ENCODE data around the gene CXCR5. TPM values are rescaled to one million over a fixed set of nuclear protein-coding genes. Genes with fewer than 3 reads are reported as not detected.

The CXCR5 gene
- total RNA-seq, 2 donors from 2014 or later: 0.05 to 0.19 TPM

- no peak for TF ChIP-seq CTCF (IDR thresholded peaks at IDR 0.05)
- peak overlapping the region; percentile 100 for H3K27ac ChIP-seq
- no peaks in the 10 kb centered on the region for H3K27me3 ChIP-seq
- H3K36me3 ChIP-seq: no peaks in the 10 kb centered on the region
- intact Hi-C loops (cut with DNase I): no loop called here
- no peak for DNase-seq
- peak overlapping the region; percentile 61 to 90 for H3K9ac ChIP-seq (ENCODE audit: low read depth in 2 of 2, low read length in 2 of 2)
- no peak overlapping the region for H3K4me3 ChIP-seq
- no peaks in the 10 kb centered on the region for H3K9me3 ChIP-seq
- peaks cover 82% of the 10 kb centered on the region for H3K4me1 ChIP-seq
These were observed 32.5 kb downstream of the CXCR5 start for GRCh38 chr11:118915941-118916841.

GRCh38 chr11:118916842-118917388 lies 33.2 kb downstream of the CXCR5 start:
- no peak for DNase-seq
- intact Hi-C loops (cut with DNase I): no loop called here
- Histone ChIP-seq H3K36me3 (no peaks in the 10 kb centered on the region), H3K9ac (ENCODE audit: low read depth in 2 of 2, low read length in 2 of 2) (peak overlapping the region; percentile 61 to 90), H3K27ac (peak overlapping the region; percentile 100), H3K9me3 (no peaks in the 10 kb centered on the region), H3K27me3 (no peaks in the 10 kb centered on the region), H3K4me3 (no peak overlapping the region), H3K4me1 (peaks cover 82% of the 10 kb centered on the region)
- no peak for TF ChIP-seq CTCF (IDR thresholded peaks at IDR 0.05)

- peak; percentile 84 for DNase-seq
- Histone ChIP-seq H3K36me3 (no peaks in the 10 kb centered on the region), H3K9me3 (no peaks in the 10 kb centered on the region), H3K4me3 (peak overlapping the region; percentile 4), H3K27me3 (no peaks in the 10 kb centered on the region), H3K4me1 (peaks cover 82% of the 10 kb centered on the region), H3K9ac (ENCODE audit: low read depth in 2 of 2, low read length in 2 of 2) (peak overlapping the region; percentile 62 to 90), H3K27ac (peak overlapping the region; percentile 100)
- TF ChIP-seq CTCF (IDR thresholded peaks at IDR 0.05): no peak
- intact Hi-C loops (cut with DNase I): no loop called here
These were observed 33.9 kb downstream of the CXCR5 start for GRCh38 chr11:118917481-118918127.

- H3K9ac ChIP-seq (ENCODE audit: low read depth in 2 of 2, low read length in 2 of 2): peak overlapping the region; percentile 82 to 90
- no peaks in the 10 kb centered on the region for H3K36me3 ChIP-seq
- H3K9me3 ChIP-seq: no peaks in the 10 kb centered on the region
- intact Hi-C loops (cut with DNase I): no loop called here
- DNase-seq: peak; percentile 96
- H3K4me1 ChIP-seq: peaks cover 81% of the 10 kb centered on the region
- no peaks in the 10 kb centered on the region for H3K27me3 ChIP-seq
- H3K4me3 ChIP-seq: peak overlapping the region; percentile 4
- TF ChIP-seq CTCF (IDR thresholded peaks at IDR 0.05): no peak
- peak overlapping the region; percentile 100 for H3K27ac ChIP-seq
These were observed 34.5 kb downstream of the CXCR5 start for GRCh38 chr11:118918128-118918685.

GRCh38 chr11:118918686-118919280 lies 35.1 kb downstream of the CXCR5 start:
- TF ChIP-seq CTCF (IDR thresholded peaks at IDR 0.05): no peak
- H3K9ac ChIP-seq (ENCODE audit: low read depth in 2 of 2, low read length in 2 of 2): peak overlapping the region; percentile 82 to 97
- H3K4me3 ChIP-seq: peak overlapping the region; percentile 4
- no peaks in the 10 kb centered on the region for H3K36me3 ChIP-seq
- H3K27ac ChIP-seq: peak overlapping the region; percentile 100
- peaks cover 79% of the 10 kb centered on the region for H3K4me1 ChIP-seq
- H3K27me3 ChIP-seq: no peaks in the 10 kb centered on the region
- no peak for DNase-seq
- no peaks in the 10 kb centered on the region for H3K9me3 ChIP-seq
- intact Hi-C loops (cut with DNase I): no loop called here

Measured in colonic mucosa (tissue), 4 donors.